ENCODE results near the gene FAM53B.

FAM53B gene

DNA sequence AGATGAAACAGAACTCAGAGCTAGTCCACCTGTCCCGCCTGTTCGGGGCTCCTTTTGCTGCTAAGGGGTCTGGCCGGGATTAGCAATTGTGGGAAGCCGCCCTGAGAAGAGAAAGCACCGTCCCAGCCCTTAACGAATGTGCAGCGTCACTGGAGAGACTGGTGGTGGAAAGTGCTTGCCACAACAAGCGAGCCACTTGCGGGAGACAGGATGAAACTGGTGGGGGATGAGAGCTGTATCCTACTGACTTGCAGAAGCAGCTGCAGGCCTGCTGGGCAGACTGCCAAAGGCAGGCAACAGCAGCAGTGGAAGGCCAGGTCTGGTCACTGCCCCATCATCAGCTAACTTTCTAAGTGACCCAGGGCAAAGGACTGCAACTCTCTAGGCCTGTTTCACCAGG, 95.4 kb downstream of the FAM53B start:
- DNase-seq (ENCODE audit: low read depth in 2 of 3, low spot score in 1 of 3) = peak; percentile 35 to 41 (median 41)

DNA sequence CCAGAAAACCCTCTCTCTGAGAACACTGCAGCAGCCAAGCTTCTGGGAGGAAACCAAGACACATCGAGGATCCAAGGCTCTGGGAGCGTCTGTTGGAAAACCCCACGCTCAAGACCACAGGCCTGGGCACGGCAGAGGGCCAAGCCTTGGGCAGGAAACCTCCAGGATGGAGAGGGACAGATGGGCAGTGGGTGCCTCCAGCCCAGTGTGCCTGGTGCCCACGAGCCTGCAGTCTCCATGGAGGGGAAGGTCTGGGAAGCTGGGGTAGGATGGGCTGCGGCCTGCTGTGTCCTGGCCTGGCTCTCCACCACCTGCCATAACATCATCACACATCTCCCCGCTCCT, 96.1 kb downstream of the FAM53B start:
- no peak for DNase-seq (ENCODE audit: low read depth in 2 of 3, low spot score in 1 of 3)

DNA sequence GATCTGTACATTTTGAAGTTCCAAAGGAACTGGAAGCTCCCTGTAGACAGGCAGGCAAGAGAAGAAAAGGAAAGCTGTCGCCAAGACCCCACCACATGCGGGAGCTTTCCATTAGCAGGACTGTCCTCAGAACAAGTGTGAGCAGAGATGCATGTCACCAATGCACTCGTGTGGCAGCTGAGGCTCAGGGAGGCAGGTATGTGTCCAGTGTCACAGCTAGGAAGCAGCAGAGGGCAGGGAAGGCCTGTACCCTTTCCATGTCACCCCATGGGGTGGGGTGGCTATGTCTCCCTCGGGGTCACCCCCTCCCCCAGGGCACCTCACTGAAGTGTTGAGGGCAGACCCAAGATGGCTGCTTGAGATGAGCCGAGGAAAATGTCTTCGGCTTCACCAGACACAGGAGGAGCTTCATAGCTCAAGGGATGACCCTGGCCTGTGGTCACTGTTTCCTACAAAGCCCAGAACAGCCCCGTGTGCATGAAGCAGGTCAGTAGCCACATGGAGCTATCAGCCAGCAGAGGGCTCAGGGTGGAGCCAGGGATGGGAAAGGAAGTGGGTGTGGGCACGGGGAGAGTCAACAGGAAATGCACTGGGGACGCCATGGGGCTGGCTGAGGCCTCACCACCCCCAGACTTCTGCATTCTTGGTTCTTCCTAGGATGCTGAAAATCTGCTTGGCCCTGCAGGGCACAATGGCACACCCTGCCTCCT, 96.6 kb downstream of the FAM53B start:
- DNase-seq (ENCODE audit: low read depth in 2 of 3, low spot score in 1 of 3) = peak; percentile 49 to 60 (median 55)

DNA sequence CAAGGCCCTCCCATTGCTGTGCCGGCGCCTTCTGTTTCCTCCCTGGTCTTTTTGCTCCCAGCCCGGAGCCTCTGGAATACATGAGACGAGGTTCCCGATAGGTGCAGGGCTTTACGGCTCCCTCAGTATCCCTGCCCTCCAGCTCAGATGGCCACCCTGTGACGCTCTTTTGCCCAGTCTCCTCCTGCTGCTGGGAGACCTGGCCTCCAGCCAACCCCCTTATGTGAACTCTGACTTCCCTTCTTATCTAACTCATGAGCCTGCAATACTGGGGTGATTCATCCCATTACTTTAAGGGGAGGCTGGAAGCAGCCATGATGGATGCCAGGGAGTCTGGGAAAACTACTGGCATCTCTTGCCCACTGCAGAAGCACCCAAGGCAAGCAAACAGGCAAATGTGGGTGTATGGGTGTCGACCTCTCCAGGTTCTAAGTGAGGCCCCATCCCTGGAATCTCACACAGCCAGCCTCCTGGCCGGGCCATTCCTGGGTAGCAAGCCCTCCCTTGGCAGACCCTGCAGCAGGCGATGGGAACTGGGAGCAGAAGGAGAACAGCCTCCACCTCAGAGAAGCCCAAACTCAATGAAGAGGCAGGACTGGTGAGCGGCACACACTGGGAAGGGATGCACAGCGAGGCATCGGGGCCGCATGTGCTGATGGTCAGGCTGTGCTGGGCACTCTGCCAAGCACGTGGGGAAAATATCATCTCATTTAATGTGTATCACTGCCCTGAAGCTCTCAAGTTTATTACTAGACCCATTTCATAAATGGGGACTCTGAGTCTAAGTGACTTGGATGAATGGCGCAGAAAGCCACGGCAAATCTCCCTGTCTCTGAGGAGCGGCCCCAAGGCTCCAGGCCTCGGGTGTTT, 97.5 kb downstream of the FAM53B start:
- DNase-seq (ENCODE audit: low read depth in 2 of 3, low spot score in 1 of 3) = no peak

DNA sequence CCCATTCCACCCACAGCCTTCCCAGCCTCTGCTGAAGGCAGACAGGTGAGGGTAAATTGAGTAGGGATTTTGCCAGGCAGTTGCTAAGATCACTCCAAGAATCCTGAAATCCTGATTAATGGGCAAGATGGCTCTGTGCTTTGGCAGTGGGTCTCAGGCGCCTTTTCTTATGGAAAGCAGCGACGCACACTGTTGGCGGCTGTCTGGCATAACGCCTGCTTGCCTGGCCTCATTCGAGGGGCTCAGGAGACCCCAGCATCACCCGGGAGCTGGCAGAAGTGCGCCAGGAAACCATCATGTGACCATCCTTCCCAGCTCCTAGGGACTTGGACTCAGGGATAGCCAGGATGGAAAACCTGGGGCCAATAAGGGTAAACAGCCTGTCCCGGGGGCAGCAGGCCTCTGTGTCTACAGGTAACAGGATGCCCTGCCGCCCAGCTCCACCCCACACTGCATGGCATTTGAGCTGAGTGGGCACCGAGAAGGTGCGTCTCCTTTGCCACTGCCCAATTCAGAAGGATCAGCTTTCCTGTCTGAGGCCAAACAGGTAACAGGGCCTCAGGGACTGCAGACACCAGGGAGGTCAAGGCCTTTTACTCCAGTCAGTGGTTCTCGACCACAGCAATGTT, 98.6 kb downstream of the FAM53B start:
- no peak for DNase-seq (ENCODE audit: low read depth in 2 of 3, low spot score in 1 of 3)

DNA sequence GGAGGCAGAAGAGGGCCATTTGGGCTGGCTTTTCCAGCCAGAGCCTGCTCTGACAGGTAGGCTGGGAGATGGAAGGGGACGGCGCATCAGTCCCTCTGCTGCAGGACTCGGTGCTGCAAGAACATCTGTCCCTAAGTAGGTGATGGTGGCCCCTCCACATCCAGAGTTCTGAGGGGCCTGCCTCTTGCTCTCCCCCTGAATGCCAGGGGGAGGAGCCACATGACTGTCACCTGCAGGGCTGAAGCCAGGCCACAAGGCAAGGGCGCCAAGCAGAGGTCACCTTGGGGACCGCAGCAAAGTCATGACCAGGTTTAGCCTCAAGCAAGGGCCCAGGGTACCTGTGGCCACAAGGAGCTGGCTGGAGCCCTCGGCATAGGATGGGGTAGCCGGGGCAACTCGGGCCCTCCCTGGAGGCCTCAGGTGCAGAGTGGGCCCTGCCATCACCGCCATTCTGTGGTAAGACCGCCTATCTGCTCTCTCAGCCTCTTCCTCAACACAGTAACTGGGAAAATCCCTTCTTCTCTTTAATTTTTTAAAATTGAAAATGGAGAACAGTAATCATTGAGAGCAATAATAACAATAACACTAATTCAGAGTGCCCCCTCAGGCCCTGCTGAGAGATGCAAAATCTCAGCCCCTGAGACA, 99.3 kb downstream of the FAM53B start:
- no peak for DNase-seq (ENCODE audit: low read depth in 2 of 3, low spot score in 1 of 3)

DNA sequence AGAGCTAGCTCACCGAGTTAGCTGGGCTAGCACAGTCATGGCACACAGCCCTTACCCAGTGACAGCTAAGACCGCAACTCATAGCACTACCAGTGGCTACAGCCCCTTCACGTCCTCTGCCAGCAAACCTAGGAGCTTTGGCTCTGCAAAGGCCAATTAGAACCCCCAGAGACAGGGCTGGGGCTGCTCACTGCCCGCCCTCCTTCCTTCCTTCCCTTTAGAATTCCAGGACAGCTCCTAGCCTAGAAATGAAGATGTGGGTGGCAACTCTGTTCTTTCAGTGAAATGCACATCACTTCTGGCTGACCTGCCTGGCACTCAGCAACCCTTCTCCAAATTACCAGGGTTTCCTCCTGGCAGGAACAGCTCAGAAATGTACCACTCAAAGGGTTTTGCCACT, 99.9 kb downstream of the FAM53B start:
- no peak for DNase-seq (ENCODE audit: low read depth in 2 of 3, low spot score in 1 of 3)

DNA sequence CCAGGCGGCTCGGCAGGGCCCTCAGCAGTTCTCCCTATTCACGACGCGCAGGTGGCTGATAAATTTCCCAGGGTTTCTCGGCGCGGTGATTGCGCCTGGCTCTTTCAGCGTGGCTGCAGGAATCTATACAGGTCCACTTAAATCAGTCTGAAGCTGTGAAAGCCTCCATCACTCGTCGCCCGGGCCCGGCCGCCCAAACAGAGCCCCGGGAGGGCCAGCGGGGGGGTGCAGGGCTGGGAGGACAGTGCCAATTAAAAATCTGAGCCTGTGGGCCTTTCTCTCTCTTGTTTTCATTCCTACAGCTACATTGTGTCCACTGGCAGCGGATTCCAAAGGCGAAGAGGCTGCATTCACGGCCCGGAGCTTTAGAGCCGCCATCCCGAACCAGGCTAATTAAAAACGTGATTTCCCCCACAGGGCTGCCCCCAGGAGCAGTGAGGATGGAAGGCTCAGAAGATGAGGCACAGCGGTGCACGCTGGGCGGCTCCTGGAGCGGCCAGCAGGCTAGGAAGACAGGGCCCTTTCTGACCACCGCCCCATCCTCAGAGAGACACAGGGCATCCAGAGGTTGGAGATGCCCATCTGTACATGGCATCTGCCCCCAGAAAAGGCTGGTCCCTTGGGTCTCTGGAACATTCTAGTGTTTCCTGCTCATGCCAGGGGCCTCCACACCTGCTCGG, 100.7 kb downstream of the FAM53B start:
- DNase-seq (ENCODE audit: low read depth in 2 of 3, low spot score in 1 of 3) = no peak

DNA sequence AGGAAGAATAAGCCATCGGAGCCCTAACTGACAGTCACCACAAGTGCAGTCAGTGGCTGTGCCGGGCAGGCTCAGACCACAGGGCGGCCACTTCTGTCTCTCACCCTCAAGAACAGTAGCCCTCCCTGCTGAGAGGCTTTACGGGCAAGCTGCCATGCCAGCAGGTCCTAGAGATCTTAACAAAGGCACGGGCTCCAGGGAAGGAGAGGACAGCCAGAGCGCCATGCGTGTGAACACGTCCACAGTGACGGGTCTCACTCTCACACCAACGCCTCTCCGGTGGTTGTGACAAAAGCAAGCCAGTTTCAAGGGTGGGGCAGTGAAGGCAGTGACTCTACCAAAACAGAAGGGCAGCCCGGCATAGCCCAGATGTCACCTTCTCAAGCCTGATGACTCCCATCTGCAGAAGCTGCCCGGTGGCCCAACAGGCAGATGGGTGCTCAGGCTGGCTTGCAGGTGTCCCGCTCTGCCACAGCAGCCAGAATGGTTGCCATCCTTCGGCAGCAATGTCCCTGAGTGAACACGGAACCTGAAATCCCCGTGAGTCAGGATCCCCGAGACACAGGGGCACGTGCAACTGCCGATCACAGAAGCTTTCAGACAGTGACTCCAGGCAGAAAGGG, 102.0 kb downstream of the FAM53B start:
- DNase-seq (ENCODE audit: low read depth in 2 of 3, low spot score in 1 of 3) = no peak

DNA sequence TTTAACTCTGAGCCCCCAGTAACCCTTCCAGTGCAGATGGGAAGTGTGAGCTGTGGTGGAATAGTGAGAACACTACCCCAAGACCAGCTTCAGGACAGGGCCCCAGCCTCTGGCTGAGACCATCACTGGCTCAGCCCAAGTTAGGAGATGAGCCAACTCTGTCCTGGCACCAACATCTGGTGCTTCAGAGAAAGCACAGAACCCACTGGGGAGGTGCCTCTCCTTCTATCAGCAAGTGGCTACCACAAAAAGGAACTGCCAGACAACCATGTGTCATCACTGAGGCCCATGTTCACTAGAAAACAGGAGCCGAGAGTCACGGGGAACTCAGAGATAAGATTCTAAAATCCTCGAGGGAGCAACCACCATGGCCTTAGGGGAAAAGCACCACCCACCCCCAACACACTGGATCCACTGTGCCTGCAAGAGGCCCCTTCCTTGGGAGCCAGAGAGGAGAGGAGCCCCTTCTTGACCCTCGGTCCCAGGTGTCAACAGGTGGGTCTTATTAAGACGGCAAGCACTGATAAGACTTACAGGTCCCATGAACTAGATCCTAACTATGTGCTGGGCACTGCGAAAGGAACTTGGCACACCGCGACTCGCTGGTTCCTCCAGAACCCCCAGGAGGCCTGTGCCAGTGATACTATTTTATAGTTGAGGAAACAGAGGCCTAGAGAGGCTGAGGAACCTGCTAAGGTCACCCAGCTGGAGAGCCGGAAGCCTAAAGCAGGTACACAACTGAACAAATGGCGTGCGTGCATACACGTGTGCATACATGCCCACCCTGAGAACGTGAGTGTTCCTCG, 102.7 kb downstream of the FAM53B start:
- DNase-seq (ENCODE audit: low read depth in 2 of 3, low spot score in 1 of 3) = peak in 1 of 3 donors; percentile 22

DNA sequence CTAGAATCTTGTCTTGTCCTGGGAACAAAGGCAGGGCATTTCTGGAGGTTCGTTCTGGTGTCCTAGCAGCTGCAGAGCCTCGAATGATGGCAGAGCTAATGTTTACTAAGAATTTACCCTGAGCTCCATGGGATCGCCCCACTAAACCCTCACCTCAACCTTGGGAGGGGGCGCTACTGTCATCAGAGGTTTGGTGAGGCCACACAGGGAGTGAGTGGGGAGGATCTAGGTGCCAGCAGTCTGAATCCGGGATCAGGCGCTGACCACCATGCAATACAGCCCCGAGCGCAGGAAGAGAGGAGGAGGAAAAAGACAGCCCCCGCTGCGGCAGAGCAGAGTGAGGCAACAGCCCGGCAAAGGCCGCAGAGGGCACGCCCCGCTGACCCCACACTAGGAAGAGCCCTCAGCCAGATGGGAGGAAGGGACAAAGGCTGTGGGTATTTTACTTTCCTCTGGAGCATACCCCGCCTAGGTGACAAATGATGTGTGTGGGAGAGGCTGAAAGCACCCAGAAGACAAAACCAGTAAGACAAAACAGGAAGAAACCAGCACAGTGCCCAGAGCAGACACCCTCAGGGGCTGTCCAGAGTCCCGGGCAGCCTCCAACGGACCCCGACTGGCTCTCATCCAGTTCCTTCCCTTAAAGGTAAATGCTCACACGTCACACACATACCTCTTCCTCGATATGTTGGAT, 103.5 kb downstream of the FAM53B start:
- no peak for DNase-seq (ENCODE audit: low read depth in 2 of 3, low spot score in 1 of 3)

DNA sequence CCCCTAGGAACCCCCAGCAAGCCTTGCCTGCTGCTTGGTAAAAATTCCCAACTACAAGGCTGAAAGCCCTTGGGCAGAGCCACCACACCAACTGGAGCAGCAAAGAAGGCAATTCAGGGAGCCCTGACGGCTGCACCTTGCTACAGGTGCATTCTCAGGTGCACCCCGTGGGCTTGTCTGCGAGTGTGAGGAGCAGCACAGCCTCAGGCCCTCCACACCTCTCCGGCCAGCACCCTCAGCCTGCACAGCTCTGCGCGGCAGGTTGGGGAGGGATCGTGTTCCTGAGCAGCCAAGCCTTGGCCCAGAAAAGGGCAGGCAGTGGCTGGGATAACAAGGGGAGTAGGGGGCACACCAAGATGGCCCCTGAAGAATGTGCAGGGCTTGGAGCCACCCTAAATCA, 104.1 kb downstream of the FAM53B start:
- no peak for DNase-seq (ENCODE audit: low read depth in 2 of 3, low spot score in 1 of 3)

DNA sequence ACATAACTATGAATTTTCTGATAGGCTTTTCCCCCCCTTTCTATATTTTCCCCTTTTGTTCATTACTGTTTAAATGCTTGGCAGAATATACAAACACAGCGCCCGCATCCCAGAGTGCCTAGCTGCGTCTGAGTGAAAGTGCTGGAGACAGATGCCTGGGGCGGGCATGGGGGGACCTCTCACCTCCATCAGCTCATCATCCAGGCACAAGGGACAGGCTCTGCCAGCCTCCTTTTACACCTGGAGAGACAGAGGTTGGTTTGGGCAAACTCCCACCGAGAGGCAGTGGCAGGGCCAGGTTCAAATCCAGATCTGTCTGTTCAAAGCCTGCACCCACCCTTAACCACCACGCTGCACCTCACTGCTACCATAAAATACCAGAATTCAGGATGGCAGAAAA, 104.5 kb downstream of the FAM53B start:
- no peak for DNase-seq (ENCODE audit: low read depth in 2 of 3, low spot score in 1 of 3)

DNA sequence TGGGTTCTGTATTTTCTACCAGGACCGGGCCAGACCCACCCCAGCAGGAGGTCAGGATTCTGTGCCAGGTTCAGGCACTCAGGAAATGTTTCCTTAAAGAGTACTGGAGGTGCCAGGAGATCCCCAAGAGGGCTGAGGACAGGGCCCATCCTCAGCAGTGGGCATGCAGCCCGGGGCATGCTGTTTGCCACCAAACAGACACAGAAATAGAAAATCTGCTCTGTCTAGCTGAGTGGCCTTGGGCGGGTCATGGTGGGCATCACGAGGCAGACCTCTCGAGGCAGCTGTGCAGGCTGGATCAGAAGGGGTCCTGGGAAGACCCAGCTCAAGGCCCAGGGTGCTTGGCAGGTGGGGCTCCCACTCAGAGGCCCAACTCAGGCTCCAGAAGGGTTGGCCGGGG, 105.0 kb downstream of the FAM53B start:
- no peak for DNase-seq (ENCODE audit: low read depth in 2 of 3, low spot score in 1 of 3)

DNA sequence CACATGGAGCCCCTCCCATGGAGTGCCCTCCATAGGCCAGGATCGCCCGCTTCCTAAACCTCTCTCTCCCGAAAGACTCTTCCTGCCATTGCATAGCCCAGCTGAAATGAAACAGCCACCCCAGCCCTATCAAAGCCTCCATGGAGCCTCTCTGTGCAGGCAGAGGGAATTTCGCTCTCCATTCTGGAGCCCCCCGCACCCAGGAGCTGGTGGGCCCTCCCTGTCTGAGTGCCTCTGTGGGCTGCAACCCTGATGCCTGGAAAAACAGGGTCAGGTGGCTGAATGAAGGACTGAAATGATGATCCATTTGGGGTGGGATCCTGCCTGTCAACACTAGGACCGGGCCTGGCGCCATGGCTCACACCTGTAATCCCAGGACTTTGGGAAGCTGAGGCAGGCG, 106.4 kb downstream of the FAM53B start:
- DNase-seq (ENCODE audit: low read depth in 2 of 3, low spot score in 1 of 3) = no peak

DNA sequence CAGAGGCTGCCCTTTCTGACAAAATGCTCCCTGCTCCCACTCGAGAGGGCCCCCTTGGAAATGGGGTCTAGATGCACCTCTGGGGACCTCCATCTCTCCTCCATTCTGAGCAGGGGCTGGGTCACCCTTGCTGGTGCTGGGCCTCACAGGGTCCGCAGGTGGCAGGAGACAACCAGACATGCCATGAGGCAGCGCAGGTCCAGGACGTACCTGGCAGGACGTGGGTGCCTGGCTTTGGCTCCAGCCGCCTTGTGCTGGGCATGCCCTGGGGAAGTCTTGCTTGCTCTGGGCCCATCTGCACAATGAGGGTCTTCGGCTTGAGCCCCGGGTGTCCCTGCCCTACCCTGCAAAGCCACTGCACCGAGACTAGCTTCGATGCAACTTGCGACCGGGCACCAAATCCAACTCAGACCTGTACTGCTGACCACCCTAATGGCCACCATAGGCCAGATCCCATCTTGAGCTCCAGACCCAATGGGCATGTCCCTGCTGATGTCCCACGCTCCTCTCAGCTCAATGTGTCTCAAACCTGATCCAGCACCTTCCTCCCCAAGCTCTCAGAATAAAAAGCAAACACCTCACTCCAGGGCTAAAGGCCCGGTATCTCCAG, 107.0 kb downstream of the FAM53B start:
- DNase-seq (ENCODE audit: low read depth in 2 of 3, low spot score in 1 of 3) = no peak

DNA sequence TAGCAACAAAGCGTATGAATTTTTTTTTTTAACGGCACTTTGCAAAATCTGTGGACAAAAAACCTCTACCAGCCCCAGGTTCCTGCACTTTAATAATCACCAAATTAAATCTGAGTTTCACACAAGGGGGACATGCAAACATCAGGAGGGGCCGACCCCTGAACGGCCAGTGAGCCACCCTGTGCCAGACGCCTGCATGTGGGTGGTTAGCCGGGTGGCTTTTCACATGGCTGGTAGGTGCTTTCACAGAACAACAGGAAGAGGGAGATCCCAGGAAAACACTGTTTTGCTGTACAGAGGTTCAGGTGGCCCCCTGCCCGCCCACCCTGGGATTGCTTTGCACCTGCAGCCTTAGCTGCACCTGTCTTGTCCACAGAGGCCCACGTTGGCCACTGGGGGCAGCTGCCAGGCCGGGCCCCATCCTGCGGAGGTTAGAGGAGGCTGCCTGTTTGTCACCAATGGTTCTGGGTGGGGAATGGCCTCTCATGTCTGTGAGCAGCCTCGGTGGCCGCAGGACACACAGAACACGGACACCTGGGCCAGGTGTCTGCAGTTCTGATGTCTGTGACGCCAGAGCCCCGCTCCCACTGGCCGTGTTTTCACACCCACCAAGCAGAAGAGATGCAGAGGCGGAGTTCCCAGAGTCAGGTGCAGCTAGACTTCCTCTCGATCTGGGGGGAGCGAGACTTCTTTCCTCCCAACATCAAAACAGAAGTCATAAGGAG, 107.7 kb downstream of the FAM53B start:
- no peak for DNase-seq (ENCODE audit: low read depth in 2 of 3, low spot score in 1 of 3)

DNA sequence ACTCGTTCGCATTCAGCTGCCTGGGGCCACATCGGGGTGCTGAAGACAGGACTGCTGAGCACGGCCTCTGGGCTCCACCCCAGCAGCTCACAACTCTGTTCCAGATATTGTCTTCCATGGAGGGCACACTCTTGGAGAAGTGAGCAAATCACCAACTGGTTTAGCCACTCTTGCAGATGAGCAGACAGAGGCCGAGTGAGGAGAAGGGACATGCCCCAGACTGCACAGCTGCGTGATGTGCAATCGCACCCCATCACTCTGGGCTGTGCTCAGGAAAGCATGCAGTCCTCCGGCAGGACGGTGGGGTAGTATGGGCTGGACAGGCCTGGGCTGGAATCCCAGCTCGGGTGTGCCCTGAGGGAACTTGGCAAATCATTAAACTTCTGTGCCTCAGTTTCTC, 111.6 kb downstream of the FAM53B start:
- no peak for DNase-seq (ENCODE audit: low read depth in 2 of 3, low spot score in 1 of 3)

Measured in stimulated activated CD4-positive, alpha-beta T cell treated with anti-CD3 and anti-CD28 coated beads, Interleukin-12 subunit alpha, Interleukin-12 subunit beta, amount 100 ng/mL, for 48 hours (primary cell).